Esophagus squamous epithelium (tissue), 5 donors: ENCODE measurements around the gene B4GALNT2. TPM values are rescaled to one million over a fixed set of nuclear protein-coding genes. Genes with fewer than 3 reads are reported as not detected.
"Not testable (repeated sequence)": the region's sequence is repeated elsewhere in the genome, so short reads cannot be mapped to it uniquely, and the experiment has no call there.

Experiments used
- DNase-seq: peaks from one replicate; lab custom pipeline; 2025; lab: John Stamatoyannopoulos, UW
- H3K27ac ChIP-seq, 4 donors: fragments of 200-600 bp; sonication (generic); one replicate each; pipeline ENCODE4 v1.5.1; 2016 to 2019; ENCODE audit warnings: mild to moderate bottlenecking in 1 of 4
- H3K27me3 ChIP-seq, 4 donors: fragments of 200-600 bp; sonication (generic); 1 replicate in 3 of 4; 2 replicates in 1 of 4; pipeline versions ENCODE4 v1.5.1 to v1.6.0; 2017 to 2021; ENCODE audit warnings: antibody characterized with exemption in 1 of 4
- H3K36me3 ChIP-seq, 3 donors: fragments of 200-600 bp; sonication (generic); one replicate each; pipeline ENCODE4 v1.5.1; 2016 to 2019
- H3K4me1 ChIP-seq, 3 donors: fragments of 200-600 bp; sonication (generic); one replicate each; pipeline ENCODE4 v1.5.1; 2017 to 2019
- H3K4me3 ChIP-seq, 4 donors: fragments of 200-600 bp; sonication (generic); 1 replicate in 3 of 4; 2 replicates in 1 of 4; pipeline ENCODE4 v1.5.1; 2016 to 2019; ENCODE audit warnings: mild to moderate bottlenecking in 2 of 4, moderate library complexity in 1 of 4
- H3K9me3 ChIP-seq, 3 donors: fragments of 200-600 bp; sonication (generic); one replicate each; pipeline ENCODE4 v1.5.1; 2016 to 2019
- CTCF ChIP-seq, 6 experiments: fragments of 450-650 bp in 4 of 6; fragments of 200-600 bp in 2 of 6; sonication (generic) in 2 of 6; IDR thresholded peaks; one replicate each; pipeline ENCODE4 v1.5.1; 2016 to 2019; ENCODE audit warnings: antibody characterized with exemption in 6 of 6, mild to moderate bottlenecking in 4 of 6, moderate library complexity in 4 of 6
- POLR2A ChIP-seq, 4 donors: fragments of 450-650 bp; IDR thresholded peaks; one replicate each; pipeline ENCODE4 v1.6.1; 2017; ENCODE audit warnings: antibody characterized with exemption in 4 of 4, mild to moderate bottlenecking in 4 of 4, moderate library complexity in 3 of 4
- WGBS, 2 donors: methylation state at CpG; one replicate each; pipeline ENCODE4 v1.1.5; 2018; 5-methylcytosine and 5-hydroxymethylcytosine counted together
- intact Hi-C: fragments of 100-400 bp; cut with DNase I; formaldehyde crosslinking; loops from one replicate; pipeline ENCODE4 v1.15.0; 2022
- total RNA-seq, 4 donors: library from RNA; depleted of rRNA; stranded (reverse); fragments of >200 nt; gene quantifications; one replicate each; pipeline ENCODE4 v1.1.0, GENCODE V29; 2016
- donor health status: DM: yes; HTN: yes; CAD: no.

Gene B4GALNT2
- total RNA-seq, 4 donors from 2014 or later, result 0.04 TPM; not detected in 3

- Histone ChIP-seq H3K4me1 (peaks cover 9 to 25% (median 13%) of the 10 kb centered on the region in 3 donors), H3K9me3 (peaks cover 0 to 5% (median 0%) of the 10 kb centered on the region in 3 donors), H3K4me3 (no peak overlapping the region), H3K27ac (no peak overlapping the region), H3K27me3 (peaks cover 0 to 76% (median 16%) of the 10 kb centered on the region in 4 donors), H3K36me3 (no peaks in the 10 kb centered on the region)
- TF ChIP-seq CTCF (IDR thresholded peaks at IDR 0.05) (no peak), POLR2A (IDR thresholded peaks at IDR 0.05) (no peak)
- intact Hi-C loops, result no loop called here
- WGBS, 2 donors, result 77 to 89% methylated on average over 3 of the region's 3 CpGs
- DNase-seq, result no peak
Observed at GRCh38 chr17:49130891-49131290, 1.7 kb upstream of the B4GALNT2 start.

GRCh38 chr17:49132317-49132698 is 261 bp upstream of the B4GALNT2 start:
- Histone ChIP-seq H3K27ac (no peak overlapping the region), H3K4me3 (peak overlapping the region; percentile 21 to 62 (median 42)), H3K36me3 (no peaks in the 10 kb centered on the region), H3K27me3 (peaks cover 0 to 80% (median 16%) of the 10 kb centered on the region in 4 donors), H3K9me3 (peaks cover 0 to 5% (median 0%) of the 10 kb centered on the region in 3 donors), H3K4me1 (peaks cover 9 to 16% (median 9%) of the 10 kb centered on the region in 3 donors)
- TF ChIP-seq CTCF (IDR thresholded peaks at IDR 0.05) (no peak), POLR2A (IDR thresholded peaks at IDR 0.05) (no peak)
- no peak for DNase-seq
- intact Hi-C loops, result no loop called here
- 3 to 8% methylated on average over 6 to 16 of the region's 22 CpGs for whole genome bisulfite sequencing, 2 donors

- TF ChIP-seq CTCF (IDR thresholded peaks at IDR 0.05) (no peak), POLR2A (IDR thresholded peaks at IDR 0.05) (no peak)
- Histone ChIP-seq H3K4me1 (peaks cover 9 to 16% (median 9%) of the 10 kb centered on the region in 3 donors), H3K36me3 (no peaks in the 10 kb centered on the region), H3K4me3 (no peak overlapping the region), H3K27ac (no peak overlapping the region), H3K9me3 (no peaks in the 10 kb centered on the region), H3K27me3 (peaks cover 0 to 66% (median 16%) of the 10 kb centered on the region in 4 donors)
- DNase-seq, result no peak
- intact Hi-C loops, result no loop called here
- WGBS, 2 donors, result 92 to 95% methylated on average over 4 of the region's 4 CpGs
Observed at GRCh38 chr17:49136335-49136734, 3.8 kb downstream of the B4GALNT2 start.

GRCh38 chr17:49145654-49146053 is 13.1 kb downstream of the B4GALNT2 start:
- H3K27me3 ChIP-seq, result peaks cover 0 to 87% (median 0%) of the 10 kb centered on the region in 4 donors
- H3K27ac ChIP-seq, result not testable (repeated sequence)
- 69 to 80% methylated on average over 3 of the region's 3 CpGs for WGBS, 2 donors

GRCh38 chr17:49146620-49147306 is 14.2 kb downstream of the B4GALNT2 start:
- H3K4me1 ChIP-seq, result no peaks in the 10 kb centered on the region
- TF ChIP-seq CTCF (IDR thresholded peaks at IDR 0.05), result no peak
- TF ChIP-seq POLR2A (IDR thresholded peaks at IDR 0.05), result no peak
- no peaks in the 10 kb centered on the region for H3K36me3 ChIP-seq
- H3K4me3 ChIP-seq, result no peak overlapping the region
- H3K27ac ChIP-seq, result no peak overlapping the region
- no peak for DNase-seq
- intact Hi-C loops, result no loop called here
- no peaks in the 10 kb centered on the region for H3K9me3 ChIP-seq
- 28 to 35% methylated on average over 3 of the region's 3 CpGs for WGBS, 2 donors
- peaks cover 0 to 81% (median 0%) of the 10 kb centered on the region in 4 donors for H3K27me3 ChIP-seq

More at GRCh38 chr17:49145654-49146053, 13.1 kb downstream of the B4GALNT2 start:
- H3K36me3 ChIP-seq, intact Hi-C loops, H3K4me1 ChIP-seq, H3K9me3 ChIP-seq, H3K4me3 ChIP-seq, DNase-seq: not testable (repeated sequence)
